ENCODE data around the gene ITGA2.

The ITGA2 gene

GRCh38 chr5:53068291-53068836 lies 79.2 kb downstream of the ITGA2 start:
- TF ChIP-seq CTCF (IDR thresholded peaks at IDR 0.05; ENCODE audit: insufficient read depth, low read length, missing control alignments): no peak
- H3K4me3 ChIP-seq (ENCODE audit: low read depth, low read length): no peak overlapping the region
- DNase-seq (ENCODE audit: low read depth, low spot score): no peak
- ChIA-PET POLR2A (no interaction called here), CTCF (interaction anchor here (1.0 to 2.0 kb wide), 4 partner anchors 27 to 119 kb away, joined by 4 to 8 read pairs (median 5); no protein-coding TSS in a partner anchor)

- ChIA-PET CTCF (interaction anchor here (0.7 to 2.0 kb wide), 6 partner anchors 23 to 132 kb away, joined by 3 to 6 read pairs (median 4); no protein-coding TSS in a partner anchor), POLR2A (no interaction called here)
- no peak for TF ChIP-seq CTCF (IDR thresholded peaks at IDR 0.05; ENCODE audit: insufficient read depth, low read length, missing control alignments)
- H3K4me3 ChIP-seq (ENCODE audit: low read depth, low read length): no peak overlapping the region
- DNase-seq (ENCODE audit: low read depth, low spot score): no peak
These were observed 80.5 kb downstream of the ITGA2 start for GRCh38 chr5:53069626-53070025.

- CTCF ChIA-PET: interaction anchor here (0.9 to 2.2 kb wide), 3 partner anchors 13 to 122 kb away, joined by 3 to 17 read pairs (median 3); no protein-coding TSS in a partner anchor
- POLR2A ChIA-PET: no interaction called here
- no peak for DNase-seq (ENCODE audit: low read depth, low spot score)
- TF ChIP-seq CTCF (IDR thresholded peaks at IDR 0.05; ENCODE audit: insufficient read depth, low read length, missing control alignments): no peak
- H3K4me3 ChIP-seq (ENCODE audit: low read depth, low read length): no peak overlapping the region
These were observed 82.1 kb downstream of the ITGA2 start for GRCh38 chr5:53071298-53071697.

GRCh38 chr5:53071738-53072137 lies 82.6 kb downstream of the ITGA2 start:
- no peak for DNase-seq (ENCODE audit: low read depth, low spot score)
- POLR2A ChIA-PET: interaction anchor here (0.6 kb wide), 1 partner anchor 26 kb away, joined by 3 read pairs; no protein-coding TSS in a partner anchor
- no peak overlapping the region for H3K4me3 ChIP-seq (ENCODE audit: low read depth, low read length)
- TF ChIP-seq CTCF (IDR thresholded peaks at IDR 0.05; ENCODE audit: insufficient read depth, low read length, missing control alignments): no peak
- CTCF ChIA-PET: interaction anchor here (0.9 to 2.2 kb wide), 3 partner anchors 13 to 122 kb away, joined by 3 to 17 read pairs (median 3); no protein-coding TSS in a partner anchor

- ChIA-PET POLR2A (no interaction called here), CTCF (interaction anchor here (0.8 to 1.7 kb wide), 7 partner anchors 20 to 125 kb away, joined by 3 to 9 read pairs (median 4); no protein-coding TSS in a partner anchor)
- H3K4me3 ChIP-seq (ENCODE audit: low read depth, low read length): no peak overlapping the region
- TF ChIP-seq CTCF (IDR thresholded peaks at IDR 0.05; ENCODE audit: insufficient read depth, low read length, missing control alignments): no peak
- DNase-seq (ENCODE audit: low read depth, low spot score): no peak
These were observed 84.2 kb downstream of the ITGA2 start for GRCh38 chr5:53073348-53073747.

- no peak overlapping the region for H3K4me3 ChIP-seq (ENCODE audit: low read depth, low read length)
- no peak for TF ChIP-seq CTCF (IDR thresholded peaks at IDR 0.05; ENCODE audit: insufficient read depth, low read length, missing control alignments)
- ChIA-PET CTCF (no interaction called here), POLR2A (no interaction called here)
- no peak for DNase-seq (ENCODE audit: low read depth, low spot score)
These were observed 86.9 kb downstream of the ITGA2 start for GRCh38 chr5:53076014-53076583.

Data from AG04449 (cell line).